Fibroblast of the aortic adventitia (primary cell): ENCODE measurements around the gene AMPH. TPM values are rescaled to one million over a fixed set of nuclear protein-coding genes. Genes with fewer than 3 reads are reported as not detected.

Experiments
- DNase-seq: peaks from one replicate; pipeline ENCODE4 v3.0.0-alpha.2; 2010; ENCODE audit warnings: low read depth
- H3K4me3 ChIP-seq: 2 replicates; pipeline ENCODE4 v1.5.1; 2011; ENCODE audit warnings: low read depth, mild to moderate bottlenecking, control low read depth, low read length, moderate library complexity
- CTCF ChIP-seq: IDR thresholded peaks from 2 replicates; pipeline ENCODE4 v1.5.1; 2011; ENCODE audit warnings: mild to moderate bottlenecking, low read length, control low read depth, inconsistent platforms; ENCODE audit not compliant: insufficient read depth
- total RNA-seq: library from RNA; depleted of rRNA; stranded (reverse); fragments of >200 nt; gene quantifications from 2 replicates; pipeline ENCODE4 v1.2.3, GENCODE V29; 2012; ENCODE audit warnings: low replicate concordance

Gene AMPH
- total RNA-seq, 1 donor, result 2.4 TPM

- DNase-seq, result no peak
- no peak for TF ChIP-seq CTCF
- H3K4me3 ChIP-seq, result no peak overlapping the region
These were observed 126.5 kb downstream of the AMPH start for GRCh38 chr7:38504684-38505083.

GRCh38 chr7:38502848-38503247 lies 128.3 kb downstream of the AMPH start:
- H3K4me3 ChIP-seq, result no peak overlapping the region
- DNase-seq, result no peak
- TF ChIP-seq CTCF, result no peak

- no peak overlapping the region for H3K4me3 ChIP-seq
- no peak for TF ChIP-seq CTCF
- DNase-seq, result no peak
These were observed 128.9 kb downstream of the AMPH start for GRCh38 chr7:38502289-38502688.

GRCh38 chr7:38492010-38492409 lies 139.2 kb downstream of the AMPH start:
- no peak overlapping the region for H3K4me3 ChIP-seq
- TF ChIP-seq CTCF, result no peak
- no peak for DNase-seq

- TF ChIP-seq CTCF, result no peak
- DNase-seq, result no peak
- no peak overlapping the region for H3K4me3 ChIP-seq
These were observed 148.7 kb downstream of the AMPH start for GRCh38 chr7:38482521-38482920.

GRCh38 chr7:38481401-38481800 lies 149.8 kb downstream of the AMPH start:
- DNase-seq, result no peak
- no peak overlapping the region for H3K4me3 ChIP-seq
- TF ChIP-seq CTCF, result no peak

GRCh38 chr7:38478404-38478803 lies 152.8 kb downstream of the AMPH start:
- no peak for TF ChIP-seq CTCF
- no peak for DNase-seq
- H3K4me3 ChIP-seq, result no peak overlapping the region
